ENCODE measurements around the gene SND1.
A peak's percentile ranks its signal among the peaks of the same experiment; 100 is the strongest.

SND1 gene

DNA sequence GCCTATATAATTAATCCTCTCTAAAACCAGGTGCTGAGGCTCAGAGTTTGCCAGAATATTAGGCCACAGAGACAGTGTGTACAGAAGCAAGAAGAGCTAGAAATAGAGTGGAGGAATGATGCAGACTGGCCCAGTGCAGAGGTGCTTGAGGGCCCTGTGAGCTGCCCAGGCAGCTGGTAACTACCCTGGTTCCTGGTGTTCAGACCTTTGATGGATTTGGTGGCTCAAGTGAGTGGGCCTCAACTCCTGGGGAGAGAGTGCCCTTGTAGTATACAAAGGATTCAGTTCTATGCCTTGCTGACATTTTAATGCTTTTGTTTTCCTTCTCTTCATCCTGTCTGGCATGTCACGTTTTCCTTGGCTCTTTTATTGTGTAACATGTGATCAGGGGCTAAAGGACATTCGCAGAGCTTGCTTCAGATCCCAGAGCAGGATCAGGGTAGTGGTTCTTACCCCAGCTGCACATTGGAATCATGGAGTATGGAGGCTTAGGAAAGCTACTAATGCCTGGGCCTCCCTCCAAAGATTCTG lies 359.2 kb downstream of the SND1 start:
- peaks cover 9% of the 10 kb centered on the region for H3K4me1 Mint-ChIP-seq
- H3K4me3 Mint-ChIP-seq = no peak overlapping the region
- peaks cover 47% of the 10 kb centered on the region for H3K36me3 Mint-ChIP-seq
- H3K27ac Mint-ChIP-seq = no peak overlapping the region
- H3K9me3 Mint-ChIP-seq = no peaks in the 10 kb centered on the region
- ATAC-seq (no peak), DNase-seq (ENCODE audit: low spot score in 2 of 2) (no peak)

DNA sequence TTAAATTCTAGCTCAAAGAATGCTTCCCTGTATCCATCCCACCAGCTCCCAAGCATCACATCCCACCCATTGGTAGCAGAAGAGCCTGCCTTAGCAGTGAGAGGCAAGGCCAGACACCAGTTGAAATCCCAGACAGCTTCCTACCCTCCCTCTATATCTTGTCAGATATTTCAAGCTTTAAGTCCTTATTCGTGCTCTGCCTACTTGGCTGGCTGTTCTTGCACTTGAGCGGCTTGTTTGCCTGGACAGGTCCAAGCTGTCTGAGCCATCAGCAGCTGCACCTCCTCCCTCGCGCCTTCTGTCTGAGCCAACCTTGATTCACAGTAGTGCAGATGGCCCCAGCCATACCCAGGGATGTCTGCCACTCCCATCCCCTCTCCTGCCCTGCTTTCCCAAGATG lies 362.8 kb downstream of the SND1 start:
- Mint-ChIP-seq H3K27ac (no peak overlapping the region), H3K4me1 (peaks cover 9% of the 10 kb centered on the region), H3K9me3 (no peaks in the 10 kb centered on the region), H3K36me3 (peaks cover 33% of the 10 kb centered on the region), H3K4me3 (no peak overlapping the region)
- DNase-seq (ENCODE audit: low spot score in 2 of 2) (no peak), ATAC-seq (no peak)

DNA sequence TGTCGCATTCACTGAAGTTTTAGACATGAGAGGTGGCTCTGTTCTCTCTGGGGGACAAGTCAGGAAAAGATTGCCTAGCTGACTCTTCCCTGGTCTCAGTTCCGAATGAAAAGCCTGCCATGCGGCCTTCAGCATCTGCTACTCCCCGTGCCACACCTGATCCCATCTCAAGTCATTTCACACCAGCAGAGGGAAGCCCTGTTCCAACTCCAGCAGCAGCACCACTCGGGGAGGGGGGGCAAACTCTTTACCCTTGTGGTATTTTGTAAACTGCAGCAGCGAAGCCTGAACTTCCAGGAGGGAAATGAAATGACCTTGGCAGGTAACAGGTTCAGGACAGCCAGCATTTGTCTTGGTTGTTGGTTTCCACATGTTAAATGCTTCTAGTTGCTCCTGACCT lies 365.5 kb downstream of the SND1 start:
- Mint-ChIP-seq H3K27ac (no peak overlapping the region), H3K4me3 (no peak overlapping the region), H3K36me3 (peaks cover 30% of the 10 kb centered on the region), H3K4me1 (peaks cover 17% of the 10 kb centered on the region), H3K9me3 (no peaks in the 10 kb centered on the region)
- DNase-seq (ENCODE audit: low spot score in 2 of 2) (no peak), ATAC-seq (no peak)

DNA sequence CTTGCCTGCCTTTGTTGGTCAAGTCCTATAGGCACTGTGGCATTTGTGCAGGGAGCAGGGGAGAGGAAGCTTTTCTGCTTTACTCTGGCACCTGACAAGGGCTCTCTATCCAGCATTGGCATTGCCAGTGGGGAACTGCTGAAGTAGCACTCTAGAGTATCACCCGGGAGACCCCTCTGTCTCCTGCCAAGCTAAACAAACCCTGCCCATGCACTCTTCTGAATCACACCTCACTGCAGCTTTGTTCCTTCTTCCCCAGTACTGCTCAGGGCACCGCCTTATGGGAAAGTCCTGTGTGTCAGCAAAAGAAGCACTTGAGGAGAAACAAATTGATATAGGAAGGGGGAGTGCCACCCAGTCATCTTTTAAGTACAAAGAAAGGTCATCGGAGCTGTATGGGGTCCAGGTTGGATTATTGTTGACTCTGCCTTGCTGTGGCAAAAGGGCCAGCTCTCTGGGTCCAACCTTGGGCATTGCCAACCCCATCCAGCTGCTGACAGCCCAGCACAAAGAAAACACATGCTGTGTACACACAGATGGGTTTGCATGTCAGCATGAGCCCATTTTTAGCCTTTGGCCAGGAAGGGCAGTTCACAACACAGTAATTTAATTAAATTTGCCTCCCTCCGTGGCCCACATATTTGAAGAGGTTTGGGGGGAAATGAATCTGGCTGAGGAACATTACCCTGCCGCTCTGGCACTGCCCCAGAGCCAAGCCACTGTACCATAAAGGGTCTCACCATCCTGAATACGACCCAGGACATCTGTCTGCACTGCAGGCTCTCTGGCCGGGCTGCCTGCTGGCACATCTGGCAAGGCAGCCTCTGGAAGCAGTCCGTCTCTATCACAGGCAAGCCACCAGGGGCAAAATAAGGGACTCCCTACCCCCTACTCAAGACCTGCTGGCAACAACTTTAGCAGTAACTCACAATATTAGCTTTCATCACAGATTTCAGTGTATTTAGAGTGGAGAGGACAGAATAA lies 366.2 kb downstream of the SND1 start:
- H3K27ac Mint-ChIP-seq = peak overlapping the region; percentile 40
- no peaks in the 10 kb centered on the region for H3K9me3 Mint-ChIP-seq
- ATAC-seq (no peak), DNase-seq (ENCODE audit: low spot score in 2 of 2) (no peak)
- peaks cover 30% of the 10 kb centered on the region for H3K36me3 Mint-ChIP-seq
- peaks cover 17% of the 10 kb centered on the region for H3K4me1 Mint-ChIP-seq
- H3K4me3 Mint-ChIP-seq = no peak overlapping the region

- Mint-ChIP-seq H3K9me3 (no peaks in the 10 kb centered on the region), H3K4me3 (no peak overlapping the region), H3K27ac (peak overlapping the region; percentile 40), H3K4me1 (peaks cover 17% of the 10 kb centered on the region), H3K36me3 (peaks cover 35% of the 10 kb centered on the region)
- ATAC-seq (no peak), DNase-seq (ENCODE audit: low spot score in 2 of 2) (no peak)
Measured at GRCh38 chr7:128019288-128019687, 367.3 kb downstream of the SND1 start.

- Mint-ChIP-seq H3K27ac (no peak overlapping the region), H3K9me3 (no peaks in the 10 kb centered on the region), H3K4me1 (peaks cover 13% of the 10 kb centered on the region), H3K36me3 (peaks cover 28% of the 10 kb centered on the region), H3K4me3 (no peak overlapping the region)
- ATAC-seq (no peak), DNase-seq (ENCODE audit: low spot score in 2 of 2) (peak in 1 of 2 donors; percentile 53)
Measured at GRCh38 chr7:128020159-128020558, 368.2 kb downstream of the SND1 start.

GRCh38 chr7:128021366-128021765 lies 369.4 kb downstream of the SND1 start:
- DNase-seq (ENCODE audit: low spot score in 2 of 2) (no peak), ATAC-seq (peak; percentile 40)
- Mint-ChIP-seq H3K27ac (no peak overlapping the region), H3K4me1 (peaks cover 9% of the 10 kb centered on the region), H3K36me3 (peaks cover 34% of the 10 kb centered on the region), H3K9me3 (no peaks in the 10 kb centered on the region), H3K4me3 (no peak overlapping the region)

- H3K36me3 Mint-ChIP-seq = peaks cover 29% of the 10 kb centered on the region
- H3K4me3 Mint-ChIP-seq = no peak overlapping the region
- no peak for ATAC-seq
- H3K4me1 Mint-ChIP-seq = peaks cover 15% of the 10 kb centered on the region
- H3K9me3 Mint-ChIP-seq = no peaks in the 10 kb centered on the region
- no peak overlapping the region for H3K27ac Mint-ChIP-seq
- DNase-seq (ENCODE audit: low spot score in 2 of 2) = no peak
Measured at GRCh38 chr7:128022631-128023532, 370.9 kb downstream of the SND1 start.

DNA sequence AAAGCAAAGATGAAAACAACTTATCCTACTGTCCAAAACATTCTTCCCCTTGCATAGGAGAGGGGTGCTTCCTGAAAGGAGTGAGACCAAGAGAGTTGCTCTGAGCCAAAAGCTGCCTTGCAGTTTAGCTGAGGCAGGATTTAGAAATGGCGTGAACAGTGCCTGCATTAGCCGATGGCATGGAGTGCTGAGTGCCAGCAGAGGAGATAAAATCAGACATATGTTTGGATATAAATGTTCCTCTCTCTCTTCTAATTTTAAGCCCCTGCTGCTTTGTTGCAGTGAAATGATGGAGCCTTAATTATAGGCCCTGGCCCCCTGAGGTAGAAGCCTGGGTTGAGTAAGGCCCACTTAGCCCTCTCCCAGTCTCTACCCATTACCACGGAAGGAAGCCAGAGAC lies 372.2 kb downstream of the SND1 start:
- Mint-ChIP-seq H3K9me3 (no peaks in the 10 kb centered on the region), H3K4me1 (peaks cover 21% of the 10 kb centered on the region), H3K36me3 (peaks cover 36% of the 10 kb centered on the region), H3K27ac (no peak overlapping the region), H3K4me3 (no peak overlapping the region)
- ATAC-seq = no peak
- DNase-seq (ENCODE audit: low spot score in 2 of 2) = no peak

- H3K9me3 Mint-ChIP-seq = no peaks in the 10 kb centered on the region
- H3K36me3 Mint-ChIP-seq = peaks cover 42% of the 10 kb centered on the region
- H3K27ac Mint-ChIP-seq = no peak overlapping the region
- DNase-seq (ENCODE audit: low spot score in 2 of 2) (no peak), ATAC-seq (no peak)
- peaks cover 33% of the 10 kb centered on the region for H3K4me1 Mint-ChIP-seq
- H3K4me3 Mint-ChIP-seq = no peak overlapping the region
Measured at GRCh38 chr7:128025380-128025779, 373.4 kb downstream of the SND1 start.

DNA sequence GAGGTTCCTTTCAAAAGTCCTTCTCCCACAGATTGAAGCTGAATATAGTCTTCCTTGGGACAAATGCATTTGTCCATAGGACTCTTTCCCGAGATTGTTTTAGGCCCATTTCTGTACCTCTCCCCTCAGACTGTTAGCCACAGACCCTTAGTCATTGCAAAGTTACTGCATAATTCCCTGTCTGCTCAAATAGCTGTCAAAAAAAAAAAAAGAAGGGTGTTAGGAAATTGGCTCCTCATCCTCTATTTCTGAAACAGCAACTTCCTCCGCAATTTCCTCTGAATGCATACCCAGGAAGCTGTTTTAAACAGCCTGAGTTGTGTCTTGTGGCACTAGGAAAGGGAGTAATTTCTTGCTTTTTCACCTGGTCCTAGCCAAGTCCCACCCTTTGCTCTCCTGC lies 373.8 kb downstream of the SND1 start:
- no peaks in the 10 kb centered on the region for H3K9me3 Mint-ChIP-seq
- DNase-seq (ENCODE audit: low spot score in 2 of 2) (no peak), ATAC-seq (no peak)
- H3K4me3 Mint-ChIP-seq = no peak overlapping the region
- no peak overlapping the region for H3K27ac Mint-ChIP-seq
- H3K36me3 Mint-ChIP-seq = peaks cover 38% of the 10 kb centered on the region
- H3K4me1 Mint-ChIP-seq = peaks cover 35% of the 10 kb centered on the region

DNA sequence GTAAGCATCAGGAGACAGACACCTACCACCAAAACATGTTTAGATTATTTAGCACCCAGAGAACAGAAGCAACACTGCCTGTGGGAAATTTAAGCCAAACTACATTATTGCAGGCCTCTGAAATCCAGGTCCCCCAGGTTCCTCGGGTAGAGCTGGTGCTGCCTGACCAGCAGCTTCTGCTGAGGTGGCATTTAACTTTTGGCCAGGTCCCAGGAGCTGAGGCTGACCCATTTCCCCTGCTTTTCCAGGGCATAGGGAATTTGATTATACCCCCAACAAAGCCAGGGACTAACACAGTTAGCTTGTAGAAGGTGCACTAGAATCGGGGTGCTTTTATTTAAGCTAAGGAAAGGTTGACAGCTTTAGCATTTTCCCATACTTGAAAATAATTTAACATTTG lies 374.6 kb downstream of the SND1 start:
- H3K4me3 Mint-ChIP-seq = no peak overlapping the region
- H3K36me3 Mint-ChIP-seq = peaks cover 30% of the 10 kb centered on the region
- no peak for DNase-seq (ENCODE audit: low spot score in 2 of 2)
- peaks cover 28% of the 10 kb centered on the region for H3K4me1 Mint-ChIP-seq
- no peaks in the 10 kb centered on the region for H3K9me3 Mint-ChIP-seq
- no peak overlapping the region for H3K27ac Mint-ChIP-seq
- ATAC-seq = no peak

DNA sequence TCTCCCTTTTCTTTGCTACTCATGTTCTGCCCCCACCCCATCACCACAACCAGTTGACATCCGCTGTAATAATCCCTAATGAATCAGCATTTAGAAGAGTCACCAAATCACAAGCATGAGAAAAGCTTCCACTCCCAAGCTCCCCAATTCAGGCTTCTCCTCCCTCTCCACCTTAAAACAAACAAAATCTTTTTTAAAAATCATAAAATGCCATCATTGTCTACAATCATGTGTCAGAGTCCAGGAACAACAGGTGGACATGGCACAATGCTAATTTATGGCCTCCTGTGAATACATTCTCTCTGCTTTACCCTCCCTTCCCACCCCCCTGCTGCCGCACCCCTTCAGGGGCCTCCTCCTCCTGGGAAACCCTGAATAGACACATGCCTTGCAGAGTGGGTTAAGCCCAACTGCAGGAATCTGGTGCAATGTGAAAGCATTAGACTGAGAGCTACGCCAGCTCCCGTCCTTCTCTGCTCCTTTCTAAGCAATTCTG lies 375.5 kb downstream of the SND1 start:
- H3K9me3 Mint-ChIP-seq = no peaks in the 10 kb centered on the region
- H3K4me3 Mint-ChIP-seq = no peak overlapping the region
- no peak for ATAC-seq
- H3K36me3 Mint-ChIP-seq = peaks cover 28% of the 10 kb centered on the region
- H3K27ac Mint-ChIP-seq = no peak overlapping the region
- DNase-seq (ENCODE audit: low spot score in 2 of 2) = no peak
- peaks cover 32% of the 10 kb centered on the region for H3K4me1 Mint-ChIP-seq

GRCh38 chr7:128029405-128029995 lies 377.5 kb downstream of the SND1 start:
- peaks cover 32% of the 10 kb centered on the region for H3K4me1 Mint-ChIP-seq
- H3K9me3 Mint-ChIP-seq = no peaks in the 10 kb centered on the region
- no peak for DNase-seq (ENCODE audit: low spot score in 2 of 2)
- peak overlapping the region; percentile 59 for H3K4me3 Mint-ChIP-seq
- H3K36me3 Mint-ChIP-seq = peaks cover 22% of the 10 kb centered on the region
- no peak for ATAC-seq
- H3K27ac Mint-ChIP-seq = peak overlapping the region; percentile 43

- ATAC-seq (no peak), DNase-seq (ENCODE audit: low spot score in 2 of 2) (no peak)
- peaks cover 32% of the 10 kb centered on the region for H3K4me1 Mint-ChIP-seq
- H3K4me3 Mint-ChIP-seq = peak overlapping the region; percentile 59
- H3K9me3 Mint-ChIP-seq = no peaks in the 10 kb centered on the region
- H3K36me3 Mint-ChIP-seq = peaks cover 22% of the 10 kb centered on the region
- H3K27ac Mint-ChIP-seq = no peak overlapping the region
Measured at GRCh38 chr7:128030263-128030653, 378.3 kb downstream of the SND1 start.
